Panc1 (cell line): ENCODE data around the gene NEDD8. TPM values are rescaled to one million over a fixed set of nuclear protein-coding genes. Genes with fewer than 3 reads are reported as not detected.

Source experiments
- ATAC-seq: fragments of 200-7000 bp; cut with Tn5 transposase; 2 replicates; pipeline ENCODE4 v1.9.1; 2020; ENCODE audit warnings: mild to moderate bottlenecking, moderate library complexity
- BruUV-seq: library from RNA; stranded (reverse); fragments of 400-500 nt; replicated peaks from 2 replicates; lab custom pipeline; 2021; lab: Mats Ljungman, UMichigan
- CTCF ChIA-PET: fragments of 300-600 bp; sonication (Branson Sonifier 250); formaldehyde crosslinking; loops from one replicate; lab custom pipeline; 2022; ENCODE audit warnings: antibody characterized with exemption; lab: Charles Lee
- POLR2A ChIA-PET: fragments of 300-600 bp; sonication (Branson Sonifier 250); formaldehyde crosslinking; loops from one replicate; lab custom pipeline; 2022; ENCODE audit warnings: antibody characterized with exemption; lab: Charles Lee
- DNase-seq: peaks from one replicate; pipeline ENCODE4 v3.0.0-alpha.2; 2010; ENCODE audit warnings: low read depth, low spot score
- H3K27ac ChIP-seq: 2 replicates; pipeline ENCODE4 v1.5.1; 2011; ENCODE audit warnings: mild to moderate bottlenecking, low read length, inconsistent platforms
- H3K27me3 ChIP-seq: fragments of 200-500 bp; sonication (Bioruptor generic); 2 replicates; pipeline ENCODE4 v1.6.0; 2014; ENCODE audit warnings: low read length, inconsistent platforms; ENCODE audit not compliant: control insufficient read depth, insufficient read depth
- H3K36me3 ChIP-seq: fragments of 200-500 bp; sonication (Bioruptor generic); 2 replicates; pipeline ENCODE4 v1.5.1; 2014; ENCODE audit warnings: inconsistent platforms, mild to moderate bottlenecking, low read length, moderate library complexity; ENCODE audit not compliant: control insufficient read depth, insufficient read depth
- H3K4me1 ChIP-seq: 2 replicates; pipeline ENCODE4 v1.5.1; 2011; ENCODE audit warnings: inconsistent platforms, mild to moderate bottlenecking, low read length, moderate library complexity; ENCODE audit not compliant: control insufficient read depth, insufficient read depth
- H3K4me3 ChIP-seq, 2 experiments: 2 replicates each; pipeline ENCODE4 v1.5.1; 2011 to 2012; ENCODE audit warnings: low read depth in 2 of 2, low read length in 2 of 2, mild to moderate bottlenecking in 2 of 2, inconsistent platforms in 1 of 2, moderate library complexity in 1 of 2
- H3K9me3 ChIP-seq: fragments of 200-500 bp; sonication (Bioruptor generic); 2 replicates; pipeline ENCODE4 v1.5.1; 2014; ENCODE audit warnings: low read depth, mild to moderate bottlenecking, inconsistent platforms, low read length, moderate library complexity; ENCODE audit not compliant: control insufficient read depth, insufficient read depth
- CTCF ChIP-seq: fragments of 450-650 bp; IDR thresholded peaks from 2 replicates; pipeline ENCODE4 v1.5.1; 2017; ENCODE audit warnings: mild to moderate bottlenecking
- POLR2AphosphoS5 ChIP-seq: IDR thresholded peaks from 2 replicates; pipeline ENCODE4 v1.6.1; 2012; ENCODE audit warnings: mild to moderate bottlenecking, low read depth, low read length, moderate library complexity
- SIN3A ChIP-seq: IDR thresholded peaks from 2 replicates; pipeline ENCODE4 v1.6.1; 2012; ENCODE audit warnings: low read depth, mild to moderate bottlenecking, low read length, moderate library complexity, borderline replicate concordance; ENCODE audit not compliant: insufficient read depth
- TCF7L2 ChIP-seq: IDR thresholded peaks from 2 replicates; pipeline ENCODE4 v1.6.1; 2011; ENCODE audit warnings: mild to moderate bottlenecking, low read depth, low read length, inconsistent platforms
- in situ Hi-C: cut with HindIII; loops from 2 replicates; pipeline ENCODE4 v1.10.0; 2016; ENCODE audit warnings: low sequenced_read_pairs, low pct_unique_long_range_greater_than_20kb
- intact Hi-C: fragments of 100-400 bp; cut with micrococcal nuclease; formaldehyde crosslinking; loops from one replicate; pipeline ENCODE4 v1.10.0; 2022; ENCODE audit not compliant: unreplicated experiment
- total RNA-seq: library from RNA; stranded (reverse); gene quantifications from one replicate; pipeline ENCODE4 v1.2.1, GENCODE V29; 2021; ENCODE audit not compliant: unreplicated experiment
- TF ChIP-seq, protein P1 (sequence below), 2 experiments: IDR thresholded peaks; 2 replicates each; pipeline ENCODE4 v1.6.1; 2011 to 2012; ENCODE audit warnings: low read depth in 2 of 2, control low read depth in 1 of 2, low read length in 1 of 2, mild to moderate bottlenecking in 1 of 2, moderate library complexity in 1 of 2; ENCODE audit not compliant: insufficient read depth in 1 of 2

The NEDD8 gene
- total RNA-seq, 1 experiment from 2014 or later, result 155 TPM

GRCh38 chr14:24270537-24271133, 38.5 kb upstream of the NEDD8 start:
- BruUV-seq, result no TSS peak
- ChIA-PET CTCF (interaction anchor here (0.6 to 1.4 kb wide), 4 partner anchors 28 to 161 kb away, joined by 3 to 6 read pairs (median 4); partner anchors contain the start of gene TINF2), POLR2A (no interaction called here)
- in situ Hi-C loops (no loop called here), intact Hi-C loops (no loop called here)
- Histone ChIP-seq H3K27me3 (no peaks in the 10 kb centered on the region), H3K27ac (peak overlapping the region; percentile 84), H3K4me1 (peaks cover 3% of the 10 kb centered on the region; the same call in 1 of the 2 replicates), H3K4me3 (peak overlapping the region; percentile 81 to 82), H3K36me3 (no peaks in the 10 kb centered on the region), H3K9me3 (no peaks in the 10 kb centered on the region)
- ATAC-seq, result peak; percentile 46
- TF ChIP-seq, protein P1, sequence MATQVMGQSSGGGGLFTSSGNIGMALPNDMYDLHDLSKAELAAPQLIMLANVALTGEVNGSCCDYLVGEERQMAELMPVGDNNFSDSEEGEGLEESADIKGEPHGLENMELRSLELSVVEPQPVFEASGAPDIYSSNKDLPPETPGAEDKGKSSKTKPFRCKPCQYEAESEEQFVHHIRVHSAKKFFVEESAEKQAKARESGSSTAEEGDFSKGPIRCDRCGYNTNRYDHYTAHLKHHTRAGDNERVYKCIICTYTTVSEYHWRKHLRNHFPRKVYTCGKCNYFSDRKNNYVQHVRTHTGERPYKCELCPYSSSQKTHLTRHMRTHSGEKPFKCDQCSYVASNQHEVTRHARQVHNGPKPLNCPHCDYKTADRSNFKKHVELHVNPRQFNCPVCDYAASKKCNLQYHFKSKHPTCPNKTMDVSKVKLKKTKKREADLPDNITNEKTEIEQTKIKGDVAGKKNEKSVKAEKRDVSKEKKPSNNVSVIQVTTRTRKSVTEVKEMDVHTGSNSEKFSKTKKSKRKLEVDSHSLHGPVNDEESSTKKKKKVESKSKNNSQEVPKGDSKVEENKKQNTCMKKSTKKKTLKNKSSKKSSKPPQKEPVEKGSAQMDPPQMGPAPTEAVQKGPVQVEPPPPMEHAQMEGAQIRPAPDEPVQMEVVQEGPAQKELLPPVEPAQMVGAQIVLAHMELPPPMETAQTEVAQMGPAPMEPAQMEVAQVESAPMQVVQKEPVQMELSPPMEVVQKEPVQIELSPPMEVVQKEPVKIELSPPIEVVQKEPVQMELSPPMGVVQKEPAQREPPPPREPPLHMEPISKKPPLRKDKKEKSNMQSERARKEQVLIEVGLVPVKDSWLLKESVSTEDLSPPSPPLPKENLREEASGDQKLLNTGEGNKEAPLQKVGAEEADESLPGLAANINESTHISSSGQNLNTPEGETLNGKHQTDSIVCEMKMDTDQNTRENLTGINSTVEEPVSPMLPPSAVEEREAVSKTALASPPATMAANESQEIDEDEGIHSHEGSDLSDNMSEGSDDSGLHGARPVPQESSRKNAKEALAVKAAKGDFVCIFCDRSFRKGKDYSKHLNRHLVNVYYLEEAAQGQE (IDR thresholded peaks at IDR 0.05; ENCODE audit: insufficient read depth in 1 of 2, low read depth in 2 of 2, low read length in 1 of 2), result no peak
- TF ChIP-seq SIN3A (no peak), POLR2AphosphoS5 (no peak), CTCF (no peak), TCF7L2 (no peak)
- no peak for DNase-seq

- Histone ChIP-seq H3K27me3 (no peaks in the 10 kb centered on the region), H3K9me3 (no peaks in the 10 kb centered on the region), H3K36me3 (no peaks in the 10 kb centered on the region), H3K4me3 (no peak overlapping the region), H3K27ac (no peak overlapping the region), H3K4me1 (peaks cover 3% of the 10 kb centered on the region; the same call in 1 of the 2 replicates)
- TF ChIP-seq SIN3A (no peak), TCF7L2 (no peak), POLR2AphosphoS5 (no peak), CTCF (no peak)
- TF ChIP-seq, protein P1 (IDR thresholded peaks at IDR 0.05; ENCODE audit: insufficient read depth in 1 of 2, low read depth in 2 of 2, low read length in 1 of 2), result no peak
- no peak for ATAC-seq
- CTCF ChIA-PET, result interaction anchor here (1.4 kb wide), 1 partner anchor 37 kb away, joined by 4 read pairs; no protein-coding TSS in a partner anchor
- TSS peak; percentile 82 for BruUV-seq
- in situ Hi-C loops, result no loop called here
- POLR2A ChIA-PET, result no interaction called here
- intact Hi-C loops, result no loop called here
- DNase-seq, result no peak
Observed at GRCh38 chr14:24269910-24270536, 37.9 kb upstream of the NEDD8 start.
